Measurements from ENCODE around the gene OR1S1.

DNA sequence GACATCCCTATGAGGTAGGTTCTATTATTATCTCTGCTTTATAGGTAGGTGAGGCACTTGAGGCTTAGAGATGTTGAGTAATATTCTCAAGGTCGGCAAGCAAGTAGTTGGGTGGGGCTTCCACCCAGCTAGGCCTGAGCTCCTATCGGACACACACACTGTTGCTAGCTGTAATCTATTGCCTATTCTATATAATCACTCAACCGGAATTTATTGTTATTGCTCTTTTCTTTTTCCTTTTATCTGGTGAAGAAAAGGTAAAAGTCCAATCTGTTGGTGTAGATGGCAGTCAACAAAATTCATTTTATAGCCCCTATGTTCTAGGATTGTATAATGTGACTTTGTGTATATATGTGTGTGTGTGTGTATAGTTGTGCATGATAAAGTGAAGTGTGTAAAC, 20.3 kb upstream of the OR1S1 start:
- TF ChIP-seq, protein P1, sequence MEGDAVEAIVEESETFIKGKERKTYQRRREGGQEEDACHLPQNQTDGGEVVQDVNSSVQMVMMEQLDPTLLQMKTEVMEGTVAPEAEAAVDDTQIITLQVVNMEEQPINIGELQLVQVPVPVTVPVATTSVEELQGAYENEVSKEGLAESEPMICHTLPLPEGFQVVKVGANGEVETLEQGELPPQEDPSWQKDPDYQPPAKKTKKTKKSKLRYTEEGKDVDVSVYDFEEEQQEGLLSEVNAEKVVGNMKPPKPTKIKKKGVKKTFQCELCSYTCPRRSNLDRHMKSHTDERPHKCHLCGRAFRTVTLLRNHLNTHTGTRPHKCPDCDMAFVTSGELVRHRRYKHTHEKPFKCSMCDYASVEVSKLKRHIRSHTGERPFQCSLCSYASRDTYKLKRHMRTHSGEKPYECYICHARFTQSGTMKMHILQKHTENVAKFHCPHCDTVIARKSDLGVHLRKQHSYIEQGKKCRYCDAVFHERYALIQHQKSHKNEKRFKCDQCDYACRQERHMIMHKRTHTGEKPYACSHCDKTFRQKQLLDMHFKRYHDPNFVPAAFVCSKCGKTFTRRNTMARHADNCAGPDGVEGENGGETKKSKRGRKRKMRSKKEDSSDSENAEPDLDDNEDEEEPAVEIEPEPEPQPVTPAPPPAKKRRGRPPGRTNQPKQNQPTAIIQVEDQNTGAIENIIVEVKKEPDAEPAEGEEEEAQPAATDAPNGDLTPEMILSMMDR (IDR thresholded peaks at IDR 0.05) = no peak
- TF ChIP-seq MAX (CRISPR knock-in tag; IDR thresholded peaks at IDR 0.05) = no peak
- TF ChIP-seq GABPB1 (CRISPR knock-in tag; IDR thresholded peaks at IDR 0.05) = no peak
- TF ChIP-seq, protein P2, sequence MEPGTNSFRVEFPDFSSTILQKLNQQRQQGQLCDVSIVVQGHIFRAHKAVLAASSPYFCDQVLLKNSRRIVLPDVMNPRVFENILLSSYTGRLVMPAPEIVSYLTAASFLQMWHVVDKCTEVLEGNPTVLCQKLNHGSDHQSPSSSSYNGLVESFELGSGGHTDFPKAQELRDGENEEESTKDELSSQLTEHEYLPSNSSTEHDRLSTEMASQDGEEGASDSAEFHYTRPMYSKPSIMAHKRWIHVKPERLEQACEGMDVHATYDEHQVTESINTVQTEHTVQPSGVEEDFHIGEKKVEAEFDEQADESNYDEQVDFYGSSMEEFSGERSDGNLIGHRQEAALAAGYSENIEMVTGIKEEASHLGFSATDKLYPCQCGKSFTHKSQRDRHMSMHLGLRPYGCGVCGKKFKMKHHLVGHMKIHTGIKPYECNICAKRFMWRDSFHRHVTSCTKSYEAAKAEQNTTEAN (CRISPR knock-in tag; IDR thresholded peaks at IDR 0.05) = no peak
- TF ChIP-seq ATF1 (CRISPR knock-in tag; IDR thresholded peaks at IDR 0.05) = no peak
- TF ChIP-seq, protein P3, sequence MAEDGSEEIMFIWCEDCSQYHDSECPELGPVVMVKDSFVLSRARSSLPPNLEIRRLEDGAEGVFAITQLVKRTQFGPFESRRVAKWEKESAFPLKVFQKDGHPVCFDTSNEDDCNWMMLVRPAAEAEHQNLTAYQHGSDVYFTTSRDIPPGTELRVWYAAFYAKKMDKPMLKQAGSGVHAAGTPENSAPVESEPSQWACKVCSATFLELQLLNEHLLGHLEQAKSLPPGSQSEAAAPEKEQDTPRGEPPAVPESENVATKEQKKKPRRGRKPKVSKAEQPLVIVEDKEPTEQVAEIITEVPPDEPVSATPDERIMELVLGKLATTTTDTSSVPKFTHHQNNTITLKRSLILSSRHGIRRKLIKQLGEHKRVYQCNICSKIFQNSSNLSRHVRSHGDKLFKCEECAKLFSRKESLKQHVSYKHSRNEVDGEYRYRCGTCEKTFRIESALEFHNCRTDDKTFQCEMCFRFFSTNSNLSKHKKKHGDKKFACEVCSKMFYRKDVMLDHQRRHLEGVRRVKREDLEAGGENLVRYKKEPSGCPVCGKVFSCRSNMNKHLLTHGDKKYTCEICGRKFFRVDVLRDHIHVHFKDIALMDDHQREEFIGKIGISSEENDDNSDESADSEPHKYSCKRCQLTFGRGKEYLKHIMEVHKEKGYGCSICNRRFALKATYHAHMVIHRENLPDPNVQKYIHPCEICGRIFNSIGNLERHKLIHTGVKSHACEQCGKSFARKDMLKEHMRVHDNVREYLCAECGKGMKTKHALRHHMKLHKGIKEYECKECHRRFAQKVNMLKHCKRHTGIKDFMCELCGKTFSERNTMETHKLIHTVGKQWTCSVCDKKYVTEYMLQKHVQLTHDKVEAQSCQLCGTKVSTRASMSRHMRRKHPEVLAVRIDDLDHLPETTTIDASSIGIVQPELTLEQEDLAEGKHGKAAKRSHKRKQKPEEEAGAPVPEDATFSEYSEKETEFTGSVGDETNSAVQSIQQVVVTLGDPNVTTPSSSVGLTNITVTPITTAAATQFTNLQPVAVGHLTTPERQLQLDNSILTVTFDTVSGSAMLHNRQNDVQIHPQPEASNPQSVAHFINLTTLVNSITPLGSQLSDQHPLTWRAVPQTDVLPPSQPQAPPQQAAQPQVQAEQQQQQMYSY (CRISPR knock-in tag; IDR thresholded peaks at IDR 0.05) = no peak
- TF ChIP-seq, protein P4, sequence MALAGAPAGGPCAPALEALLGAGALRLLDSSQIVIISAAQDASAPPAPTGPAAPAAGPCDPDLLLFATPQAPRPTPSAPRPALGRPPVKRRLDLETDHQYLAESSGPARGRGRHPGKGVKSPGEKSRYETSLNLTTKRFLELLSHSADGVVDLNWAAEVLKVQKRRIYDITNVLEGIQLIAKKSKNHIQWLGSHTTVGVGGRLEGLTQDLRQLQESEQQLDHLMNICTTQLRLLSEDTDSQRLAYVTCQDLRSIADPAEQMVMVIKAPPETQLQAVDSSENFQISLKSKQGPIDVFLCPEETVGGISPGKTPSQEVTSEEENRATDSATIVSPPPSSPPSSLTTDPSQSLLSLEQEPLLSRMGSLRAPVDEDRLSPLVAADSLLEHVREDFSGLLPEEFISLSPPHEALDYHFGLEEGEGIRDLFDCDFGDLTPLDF (CRISPR knock-in tag; IDR thresholded peaks at IDR 0.05) = no peak
- TF ChIP-seq NR3C1 (CRISPR knock-in tag; conservative IDR thresholded peaks at IDR 0.05; ENCODE audit: low read depth) = no peak
- TF ChIP-seq FOXK1 (CRISPR knock-in tag; IDR thresholded peaks at IDR 0.05) = no peak
- TF ChIP-seq IRF2 (CRISPR knock-in tag; IDR thresholded peaks at IDR 0.05; ENCODE audit: borderline replicate concordance, low read depth) = no peak
- no peak for TF ChIP-seq ATF2 (CRISPR knock-in tag; IDR thresholded peaks at IDR 0.05; ENCODE audit: borderline replicate concordance, low read depth)
- TF ChIP-seq, protein P5, sequence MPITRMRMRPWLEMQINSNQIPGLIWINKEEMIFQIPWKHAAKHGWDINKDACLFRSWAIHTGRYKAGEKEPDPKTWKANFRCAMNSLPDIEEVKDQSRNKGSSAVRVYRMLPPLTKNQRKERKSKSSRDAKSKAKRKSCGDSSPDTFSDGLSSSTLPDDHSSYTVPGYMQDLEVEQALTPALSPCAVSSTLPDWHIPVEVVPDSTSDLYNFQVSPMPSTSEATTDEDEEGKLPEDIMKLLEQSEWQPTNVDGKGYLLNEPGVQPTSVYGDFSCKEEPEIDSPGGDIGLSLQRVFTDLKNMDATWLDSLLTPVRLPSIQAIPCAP (CRISPR knock-in tag; IDR thresholded peaks at IDR 0.05) = no peak
- no peak for TF ChIP-seq NR2C2 (CRISPR knock-in tag; IDR thresholded peaks at IDR 0.05)
- no peak for TF ChIP-seq USF1 (CRISPR knock-in tag; IDR thresholded peaks at IDR 0.05)

All from WTC11 (cell line).